ENCODE results near the gene COPS3. TPM values are rescaled to one million over a fixed set of nuclear protein-coding genes. Genes with fewer than 3 reads are reported as not detected.

COPS3 gene
- total and polyA plus RNA-seq, 9 of the 15 experiments (the other 6 are each of a cell fraction or from before 2014, with no cell fraction given): 92.4 to 295 (median 167) TPM

- H3K36me3 ChIP-seq (ENCODE audit: control insufficient read depth, insufficient read depth, low read length): peaks cover 72% of the 10 kb centered on the region
- H3K4me1 ChIP-seq (replicated peaks in 1 of 2; ENCODE audit: control insufficient read depth in 2 of 2, insufficient read depth in 2 of 2, low read length in 2 of 2): no peaks in the 10 kb centered on the region
- 53% methylated on average over 2 of the region's 2 CpGs for WGBS (ENCODE audit: insufficient coverage, low coverage, missing lambda C conversion rate)
- no peaks in the 10 kb centered on the region for H4K20me1 ChIP-seq (replicated peaks; ENCODE audit: control insufficient read depth, insufficient read depth, low read length)
- no peak for DNase-seq (ENCODE audit: extremely low read depth in 1 of 4, low spot score in 3 of 4)
- POLR2A ChIA-PET: interaction anchor here (0.8 to 0.9 kb wide), 2 partner anchors 11 to 17 kb away, joined by 3 read pairs; partner anchors contain the start of gene COPS3
- no peaks in the 10 kb centered on the region for H3K79me2 ChIP-seq (ENCODE audit: control insufficient read depth, insufficient read depth, low read length)
- H3K4me2 ChIP-seq (ENCODE audit: insufficient read depth, low read length): no peak overlapping the region
- FAIRE-seq: no peak
- H2AFZ ChIP-seq (ENCODE audit: low read depth, low read length): no peak overlapping the region
- H3K9ac ChIP-seq (ENCODE audit: insufficient read depth in 1 of 2, low read depth in 2 of 2, low read length in 2 of 2): no peak overlapping the region
- TF ChIP-seq HOMEZ (CRISPR knock-in tag; IDR thresholded peaks at IDR 0.05) (no peak), CBFA2T3 (IDR thresholded peaks at IDR 0.05) (no peak), TRIM24 (IDR thresholded peaks at IDR 0.05) (no peak), SMAD3 (CRISPR knock-in tag; conservative IDR thresholded peaks at IDR 0.05) (no peak), RHOXF2B (CRISPR knock-in tag; conservative IDR thresholded peaks at IDR 0.05) (no peak), ILF3 (IDR thresholded peaks at IDR 0.05; ENCODE audit: borderline replicate concordance) (no peak), MYC (IDR thresholded peaks at IDR 0.05; ENCODE audit: low read depth, low read length) (no peak), MYC (CRISPR knock-in tag; IDR thresholded peaks at IDR 0.05; ENCODE audit: borderline replicate concordance, low read depth) (no peak), BMI1 (IDR thresholded peaks at IDR 0.05; ENCODE audit: low read length) (no peak), ZBTB9 (CRISPR knock-in tag; IDR thresholded peaks at IDR 0.05) (no peak), ZNF75A (CRISPR knock-in tag; IDR thresholded peaks at IDR 0.05) (no peak)
- no peak overlapping the region for H3K27ac ChIP-seq (ENCODE audit: extremely low read depth, low read depth, low read length)
- H3K9me3 ChIP-seq (replicated peaks; ENCODE audit: control insufficient read depth, insufficient read depth, low read depth, low read length): no peaks in the 10 kb centered on the region
- no peak for ATAC-seq
- CTCF ChIA-PET (ENCODE audit: low intra/inter-chr PET ratio): no interaction called here
- no peak overlapping the region for H3K4me3 ChIP-seq
- intact Hi-C loops (cut with micrococcal nuclease): no loop called here
- no peaks in the 10 kb centered on the region for H3K9me1 ChIP-seq (ENCODE audit: control insufficient read depth, insufficient read depth, low read length)
- in situ Hi-C loops (cut with MboI): no loop called here
- H3K27me3 ChIP-seq (ENCODE audit: control insufficient read depth in 2 of 2, insufficient read depth in 2 of 2, low read length in 2 of 2): no peaks in the 10 kb centered on the region
- BruUV-seq (replicated peaks): no TSS peak
These were observed 16.6 kb downstream of the COPS3 start for GRCh38 chr17:17264430-17264829.

Data from K562 (cell line).